GM18519 (cell line): ENCODE data around the gene TEKT4.
A peak's percentile ranks its signal among the peaks of the same experiment; 100 is the strongest.
"Not testable (repeated sequence)": the region's sequence is repeated elsewhere in the genome, so short reads cannot be mapped to it uniquely, and the experiment has no call there.

Experiments used
- ATAC-seq: cut with Tn5 transposase; IDR thresholded peaks from one replicate; pipeline ENCODE4 v1.9.1; 2021; ENCODE audit warnings: mild to moderate bottlenecking, moderate library complexity; ENCODE audit not compliant: unreplicated experiment, low FRiP score

Gene TEKT4

DNA sequence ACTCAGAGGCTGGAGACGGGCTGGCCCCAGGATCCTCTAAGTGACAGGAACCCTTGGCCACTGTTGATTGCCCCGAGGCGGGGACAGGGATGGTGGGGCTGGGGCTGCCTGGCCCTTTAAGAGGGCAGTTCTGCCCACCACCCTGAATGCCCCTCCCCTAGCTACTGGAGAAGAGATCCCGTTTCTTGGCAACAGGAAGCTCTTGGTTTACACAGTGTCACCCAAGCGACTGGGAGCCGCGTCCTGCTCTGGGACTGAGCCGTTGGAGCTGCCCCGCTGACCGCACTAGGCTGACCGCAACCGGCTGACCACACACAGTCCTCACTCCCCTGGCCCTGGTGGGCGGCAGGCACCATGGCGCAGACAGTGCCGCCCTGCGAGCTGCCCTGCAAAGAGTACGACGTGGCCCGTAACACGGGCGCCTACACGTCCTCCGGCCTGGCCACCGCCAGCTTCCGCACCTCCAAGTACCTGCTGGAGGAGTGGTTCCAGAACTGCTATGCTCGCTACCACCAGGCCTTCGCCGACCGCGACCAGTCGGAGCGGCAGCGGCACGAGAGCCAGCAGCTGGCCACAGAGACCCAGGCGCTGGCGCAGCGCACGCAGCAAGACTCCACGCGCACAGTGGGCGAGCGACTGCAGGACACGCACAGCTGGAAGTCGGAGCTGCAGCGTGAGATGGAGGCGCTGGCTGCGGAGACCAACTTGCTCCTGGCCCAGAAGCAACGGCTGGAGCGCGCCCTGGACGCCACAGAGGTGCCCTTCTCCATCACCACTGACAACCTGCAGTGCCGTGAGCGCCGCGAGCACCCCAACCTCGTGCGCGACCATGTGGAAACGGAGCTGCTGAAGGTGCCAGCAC lies at the start of gene TEKT4:
TSS of gene TEKT4 (plus strand) at position 205 of the 862 bp plus-strand sequence. CDS start at position 355, 150 bp downstream.
- no peak for ATAC-seq

DNA sequence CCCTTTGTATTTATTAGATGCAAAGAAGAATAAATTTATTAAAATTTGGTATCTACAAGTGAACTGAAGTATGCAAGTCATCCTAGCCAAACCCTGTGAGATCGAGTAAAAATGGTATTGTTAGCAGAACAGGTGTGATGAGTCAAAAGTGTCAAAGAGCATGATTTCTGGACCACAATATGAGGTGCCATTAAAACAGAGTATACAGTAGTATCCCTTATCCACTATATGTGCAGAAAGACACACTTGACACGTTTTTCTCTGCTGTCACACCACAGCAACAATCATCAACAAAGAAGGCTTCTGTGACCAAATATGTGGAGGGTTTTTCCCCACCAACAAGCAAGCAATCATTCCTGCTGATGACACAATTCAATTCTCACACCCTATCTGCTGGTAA lies 32.0 kb upstream of the TEKT4 start:
- not testable (repeated sequence) for ATAC-seq

DNA sequence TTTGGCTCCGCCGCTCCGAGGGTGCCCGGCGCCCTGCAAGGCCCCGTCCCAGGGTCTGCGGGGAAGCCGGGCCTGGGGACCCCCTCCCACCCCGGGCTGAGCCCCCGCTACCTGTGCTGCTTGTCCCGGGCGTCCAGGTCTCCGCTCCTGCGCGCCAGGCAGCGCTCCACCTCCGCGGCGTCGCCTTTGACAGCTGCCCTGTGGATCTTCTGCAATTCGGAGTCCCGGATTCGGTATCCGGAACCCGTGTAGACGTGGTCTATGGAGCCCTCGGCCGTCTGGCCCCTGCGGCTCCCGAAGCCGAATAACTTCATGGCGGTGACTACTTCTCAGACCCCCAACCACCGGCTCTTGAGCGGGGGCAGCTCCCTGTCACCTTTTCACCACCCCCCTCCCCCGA lies 14.4 kb upstream of the TEKT4 start:
- ATAC-seq: not testable (repeated sequence)

- not testable (repeated sequence) for ATAC-seq
Measured at GRCh38 chr2:94857367-94858162, 13.7 kb upstream of the TEKT4 start.

DNA sequence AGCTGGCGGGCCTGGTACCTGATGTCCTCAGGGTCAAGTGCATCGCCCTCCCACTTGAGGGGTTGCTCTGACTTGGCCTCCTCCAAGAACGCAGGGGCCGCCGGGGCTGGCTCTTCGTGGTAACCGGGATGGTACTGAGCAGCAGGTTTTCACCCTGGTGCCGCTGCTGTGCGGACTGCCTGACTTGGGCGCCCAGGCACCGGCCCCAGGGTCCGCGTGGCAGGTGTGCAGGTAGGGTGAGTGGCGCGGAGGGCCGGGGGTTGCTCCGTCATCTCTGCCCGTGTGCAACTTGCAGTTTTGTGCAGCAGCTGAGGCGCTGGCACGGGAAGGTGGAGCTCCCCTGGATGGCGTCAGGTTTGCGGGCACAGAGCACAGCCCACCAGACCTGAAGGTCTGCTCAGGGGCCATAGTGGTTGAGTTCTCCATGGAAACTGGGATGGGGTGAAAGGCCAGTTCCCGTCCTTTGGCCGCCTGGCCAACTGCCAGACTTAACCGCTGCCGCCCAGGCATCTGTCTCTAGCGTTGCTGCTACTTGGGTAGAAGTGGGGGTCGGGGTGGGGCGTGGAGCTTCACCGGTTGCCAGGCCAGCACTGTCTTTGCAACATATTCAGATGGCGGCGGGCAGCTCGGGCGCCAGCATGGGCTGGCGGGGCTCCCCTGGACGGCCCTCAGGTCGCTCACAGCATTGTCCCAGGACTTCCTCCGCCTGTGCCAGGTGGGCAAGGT lies 12.9 kb upstream of the TEKT4 start:
- ATAC-seq: not testable (repeated sequence)

DNA sequence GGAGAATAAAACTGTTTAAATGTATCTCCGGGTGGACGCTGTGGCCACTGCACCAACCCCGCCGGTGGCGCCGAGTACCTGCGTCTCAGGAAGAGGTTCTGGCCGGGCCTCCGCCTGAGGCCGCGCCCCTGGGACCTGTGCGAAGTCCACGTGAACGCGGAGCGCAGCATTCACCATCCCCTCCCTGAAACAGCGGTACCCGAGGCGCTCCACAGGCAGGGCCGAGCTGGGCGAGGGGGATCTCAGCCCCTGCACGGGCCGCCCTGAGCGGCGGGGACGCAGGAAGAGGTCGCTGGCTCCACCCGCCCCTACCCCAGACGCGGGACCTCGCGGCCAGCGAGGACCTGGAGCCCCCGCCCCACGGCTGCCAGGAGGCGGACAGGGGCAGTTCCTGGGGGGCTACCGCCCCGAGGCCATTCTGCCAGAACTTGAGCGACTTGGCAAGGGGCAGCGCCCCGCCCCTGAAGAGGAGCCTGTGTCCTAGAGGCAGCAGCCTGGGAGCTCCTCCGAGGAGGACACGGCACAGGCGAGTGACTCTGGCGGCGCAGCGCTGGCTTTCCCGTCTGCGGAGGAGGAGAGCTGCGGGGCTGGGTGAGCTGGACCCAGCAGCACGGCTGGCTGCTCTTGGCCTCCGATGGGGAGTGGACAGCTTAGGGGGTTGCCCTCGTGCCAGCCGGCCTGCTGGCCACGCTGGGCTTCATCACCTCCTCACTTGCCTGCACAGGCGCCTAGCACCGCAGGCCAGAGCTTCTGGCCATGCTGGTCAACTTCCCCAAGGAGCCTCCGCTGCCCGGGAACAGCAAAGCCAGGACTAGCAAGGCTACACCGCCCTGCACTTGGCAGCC lies 9.7 kb upstream of the TEKT4 start:
- no peak for ATAC-seq

- ATAC-seq: not testable (repeated sequence)
Measured at GRCh38 chr2:94862903-94863302, 8.3 kb upstream of the TEKT4 start.

GRCh38 chr2:94869131-94869530 lies 2.1 kb upstream of the TEKT4 start:
- no peak for ATAC-seq

DNA sequence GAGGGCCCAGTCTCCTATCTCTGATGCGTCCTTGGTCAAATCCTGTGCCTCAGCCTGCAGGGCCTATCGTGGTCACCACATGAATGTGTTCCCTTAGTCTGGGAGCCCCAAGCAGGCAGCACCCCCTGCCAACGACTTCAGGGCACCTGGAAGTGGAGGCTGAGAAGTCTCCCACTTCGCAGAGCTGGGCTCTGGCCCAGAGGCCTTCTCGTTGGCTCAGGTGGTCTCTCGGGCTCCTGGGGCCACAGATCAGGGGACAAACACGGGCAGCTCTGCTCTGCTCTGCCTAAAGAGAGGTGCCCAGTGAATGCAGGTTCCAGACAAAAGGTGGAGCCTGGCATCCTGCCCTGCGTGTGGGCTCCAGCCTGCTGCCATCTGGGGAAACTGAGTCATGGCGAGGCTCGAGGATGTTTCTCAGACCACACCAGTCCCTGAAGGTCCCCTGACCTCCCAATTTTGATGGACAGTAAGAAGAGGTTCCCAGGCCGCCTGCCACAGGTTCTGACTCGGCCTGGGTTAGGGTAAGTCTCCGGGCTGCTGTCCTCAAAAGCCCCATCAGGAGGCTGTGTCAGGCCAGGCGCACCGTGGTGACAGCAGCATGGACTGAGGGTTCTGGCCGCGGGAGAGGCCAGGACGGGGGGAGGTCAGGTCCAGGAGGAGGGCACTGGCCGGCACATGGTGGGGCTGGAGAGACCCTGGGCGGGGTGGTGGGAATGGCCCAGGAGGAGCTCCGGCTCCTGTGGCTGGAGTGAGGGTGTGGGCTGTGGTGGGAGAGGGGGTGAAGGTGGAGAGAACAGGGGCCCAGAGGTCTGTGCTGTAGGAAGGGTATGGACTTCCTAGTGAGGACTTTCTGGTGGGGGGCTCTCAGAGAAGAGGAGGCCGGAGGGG lies 1.4 kb upstream of the TEKT4 start:
- no peak for ATAC-seq

DNA sequence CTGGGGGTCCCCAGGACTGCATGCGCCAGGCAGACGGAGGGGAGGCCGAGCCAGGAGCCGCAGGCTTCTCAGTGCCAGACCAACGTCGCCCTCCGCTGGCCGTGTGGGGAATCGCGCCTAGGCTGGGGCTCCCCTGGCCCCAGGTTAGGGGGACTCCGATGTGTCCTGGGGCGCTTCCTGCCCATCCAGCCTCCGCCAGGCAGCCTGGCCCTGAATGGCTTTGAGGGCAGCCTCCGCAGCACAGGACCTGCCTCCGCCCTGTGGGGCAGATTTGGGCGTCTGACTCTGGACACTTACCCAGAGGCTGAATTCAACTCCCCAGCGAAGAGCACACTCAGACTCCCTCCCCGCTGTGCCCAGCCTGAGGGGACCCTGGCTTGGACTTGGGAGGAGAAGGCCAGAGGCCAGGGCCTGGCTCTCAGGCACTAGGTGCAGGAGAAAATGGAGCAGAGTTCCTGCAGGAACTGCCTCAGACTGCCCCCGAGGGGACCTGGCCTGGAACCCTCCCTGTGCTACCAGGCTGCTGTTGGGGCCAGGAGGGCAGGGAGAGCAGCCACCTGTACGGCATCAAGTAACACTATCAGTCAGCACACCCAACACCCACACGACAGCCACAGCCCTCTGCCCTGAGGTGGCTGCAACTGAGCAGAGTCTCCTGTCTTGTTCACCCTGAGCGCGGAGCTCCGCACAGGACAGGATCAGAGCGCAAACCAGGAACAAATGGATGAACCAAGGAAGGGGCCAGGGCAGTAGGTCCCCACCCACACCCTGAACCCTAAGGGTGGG lies 597 bp upstream of the TEKT4 start:
- no peak for ATAC-seq

GRCh38 chr2:94872088-94872618 lies 923 bp downstream of the TEKT4 start:
- no peak for ATAC-seq

DNA sequence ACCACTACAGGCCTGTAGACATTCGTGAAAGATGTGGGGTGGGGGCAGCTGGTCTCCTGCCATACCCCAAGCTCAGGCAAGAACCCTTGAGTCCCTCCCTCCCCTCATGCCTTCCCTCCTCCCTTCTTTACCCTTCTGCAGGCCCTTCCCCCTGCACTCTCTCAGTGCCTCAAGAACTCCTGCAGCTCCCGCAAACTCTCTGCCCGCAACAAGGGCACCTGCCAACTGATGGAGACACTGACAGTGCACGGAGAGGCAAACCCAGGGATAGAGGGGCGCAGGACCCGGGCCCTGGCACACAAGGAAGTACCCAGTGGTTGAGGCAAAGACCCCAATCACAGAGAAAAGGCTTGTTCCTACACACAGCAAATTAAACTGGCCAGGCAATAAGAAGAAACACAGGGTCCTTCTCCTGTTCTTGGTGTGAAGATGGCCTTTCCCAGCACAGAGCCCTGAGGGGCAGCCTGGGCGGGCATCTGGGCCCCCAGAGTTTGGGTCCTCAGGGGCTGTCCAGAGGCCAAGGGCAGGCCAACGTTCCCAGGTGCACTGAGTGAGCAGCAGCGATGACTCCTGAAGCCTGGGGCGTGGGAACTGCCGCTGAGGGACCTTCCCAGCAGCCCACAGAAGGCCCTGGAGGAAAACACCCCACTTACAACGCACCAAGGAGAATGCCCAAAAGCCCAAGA lies 1.6 kb downstream of the TEKT4 start:
- no peak for ATAC-seq

GRCh38 chr2:94873362-94874276 lies 2.4 kb downstream of the TEKT4 start:
- ATAC-seq: no peak

DNA sequence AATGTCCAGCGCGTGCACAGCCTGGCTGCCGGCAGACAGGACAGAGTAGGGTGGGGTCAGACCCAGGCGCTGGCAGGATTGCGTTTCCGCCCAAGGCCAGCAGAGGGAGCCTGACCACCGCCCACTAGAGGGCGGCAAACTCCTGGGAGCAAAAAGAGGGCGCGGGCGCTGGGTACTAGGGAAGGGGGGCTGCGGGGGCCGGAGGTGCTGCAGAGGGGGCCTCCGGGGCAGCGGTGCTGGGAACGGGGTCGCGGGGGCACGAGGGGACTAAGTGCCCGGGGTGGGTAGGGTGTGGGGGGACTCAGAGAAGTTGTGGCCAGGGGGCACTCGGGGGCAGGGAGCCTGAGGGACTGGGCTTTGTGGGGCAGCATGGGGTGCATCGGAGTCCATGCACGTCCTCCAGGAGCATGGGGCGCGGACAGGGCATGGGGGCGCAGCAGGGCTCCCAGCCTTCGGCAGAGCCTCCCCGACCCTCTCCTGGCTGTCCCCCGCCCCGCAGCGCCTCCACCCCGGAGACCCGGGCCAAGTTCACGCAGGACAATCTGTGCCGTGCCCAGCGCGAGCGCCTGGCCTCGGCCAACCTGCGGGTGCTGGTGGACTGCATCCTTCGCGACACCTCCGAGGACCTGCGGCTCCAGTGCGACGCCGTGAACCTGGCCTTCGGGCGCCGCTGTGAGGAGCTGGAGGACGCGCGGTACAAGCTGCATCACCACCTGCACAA lies 3.2 kb downstream of the TEKT4 start:
- ATAC-seq: peak; percentile 87

- ATAC-seq: no peak
Measured at GRCh38 chr2:94875064-94875819, 4.0 kb downstream of the TEKT4 start.
